Measurements from ENCODE around the gene UBXN11.

The UBXN11 gene, protein sequence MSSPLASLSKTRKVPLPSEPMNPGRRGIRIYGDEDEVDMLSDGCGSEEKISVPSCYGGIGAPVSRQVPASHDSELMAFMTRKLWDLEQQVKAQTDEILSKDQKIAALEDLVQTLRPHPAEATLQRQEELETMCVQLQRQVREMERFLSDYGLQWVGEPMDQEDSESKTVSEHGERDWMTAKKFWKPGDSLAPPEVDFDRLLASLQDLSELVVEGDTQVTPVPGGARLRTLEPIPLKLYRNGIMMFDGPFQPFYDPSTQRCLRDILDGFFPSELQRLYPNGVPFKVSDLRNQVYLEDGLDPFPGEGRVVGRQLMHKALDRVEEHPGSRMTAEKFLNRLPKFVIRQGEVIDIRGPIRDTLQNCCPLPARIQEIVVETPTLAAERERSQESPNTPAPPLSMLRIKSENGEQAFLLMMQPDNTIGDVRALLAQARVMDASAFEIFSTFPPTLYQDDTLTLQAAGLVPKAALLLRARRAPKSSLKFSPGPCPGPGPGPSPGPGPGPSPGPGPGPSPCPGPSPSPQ

DNA sequence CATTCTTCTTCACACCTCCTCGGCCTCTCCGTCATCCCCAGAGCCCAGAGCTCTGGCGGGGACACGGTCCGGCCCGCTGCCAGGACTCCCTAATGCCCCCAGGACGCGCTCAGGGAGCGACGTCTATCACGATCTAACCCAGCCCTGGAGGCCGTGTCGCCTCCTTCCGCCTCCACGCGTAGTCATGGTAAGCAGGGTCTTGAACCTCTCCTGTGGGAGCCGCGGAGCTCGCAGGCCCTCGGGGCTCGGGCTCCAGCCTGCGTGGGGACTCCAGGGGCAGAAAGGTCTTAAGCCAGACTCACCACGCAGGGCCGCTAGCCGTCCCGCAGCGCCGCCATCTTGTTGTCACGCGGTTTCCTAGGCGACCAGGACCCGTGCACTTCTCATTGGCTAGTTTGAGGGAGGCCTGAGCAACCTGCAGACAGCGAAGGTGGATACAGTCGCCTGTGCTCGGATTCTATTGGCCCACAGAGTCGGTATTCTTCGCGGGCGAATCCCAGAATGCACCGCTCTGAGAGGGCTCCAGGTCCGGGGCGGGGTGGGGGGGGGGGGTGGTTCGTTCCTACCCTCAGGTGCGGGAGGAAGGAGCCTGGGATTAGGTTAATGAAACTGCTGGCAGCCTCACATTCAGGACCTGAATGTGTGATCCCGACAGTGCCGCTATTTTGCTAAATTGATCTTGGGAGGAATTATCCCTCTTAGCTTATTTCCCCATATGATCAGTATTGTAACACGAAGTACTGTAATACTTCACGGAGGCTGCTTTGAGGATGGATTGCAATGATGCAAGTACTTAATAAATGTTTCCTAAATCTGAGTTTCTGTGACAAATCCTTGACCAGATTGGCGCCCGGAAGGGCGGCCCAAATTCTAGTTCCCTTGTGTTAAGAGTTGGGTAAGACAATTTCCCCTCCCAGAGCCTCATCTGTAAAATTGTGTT lies at the start of gene UBXN11:
Gene UBXN11 (minus strand): TSS at position 347 of the 940 bp plus-strand sequence. CDS start 3,753 bp downstream, outside the sequence.
- Histone ChIP-seq H3K4me3 (ENCODE audit: insufficient read length, low read depth) (peak within 1 kb of the TSS; percentile 99), H3K4me1 (ENCODE audit: insufficient read depth, insufficient read length) (peaks cover 5% of the 10 kb centered on the region), H3K9me3 (ENCODE audit: insufficient read depth, low read length) (no peaks in the 10 kb centered on the region), H3K9ac (ENCODE audit: insufficient read length, low read depth) (peak within 1 kb of the TSS; percentile 95), H3K36me3 (ENCODE audit: insufficient read depth, insufficient read length, low read length) (peaks cover 3% of the 10 kb centered on the region), H3K27me3 (ENCODE audit: insufficient read depth, insufficient read length) (no peaks in the 10 kb centered on the region)
- DNase-seq (ENCODE audit: low read depth, low spot score), result peak; percentile 99
- TF ChIP-seq SUZ12 (IDR thresholded peaks at IDR 0.05; ENCODE audit: extremely low read depth, insufficient read depth, insufficient read length) (no peak), ZNF274 (IDR thresholded peaks at IDR 0.05; ENCODE audit: low read depth, low read length) (no peak), YY1 (IDR thresholded peaks at IDR 0.05; ENCODE audit: insufficient read depth, insufficient read length) (peak; percentile 93)

DNA sequence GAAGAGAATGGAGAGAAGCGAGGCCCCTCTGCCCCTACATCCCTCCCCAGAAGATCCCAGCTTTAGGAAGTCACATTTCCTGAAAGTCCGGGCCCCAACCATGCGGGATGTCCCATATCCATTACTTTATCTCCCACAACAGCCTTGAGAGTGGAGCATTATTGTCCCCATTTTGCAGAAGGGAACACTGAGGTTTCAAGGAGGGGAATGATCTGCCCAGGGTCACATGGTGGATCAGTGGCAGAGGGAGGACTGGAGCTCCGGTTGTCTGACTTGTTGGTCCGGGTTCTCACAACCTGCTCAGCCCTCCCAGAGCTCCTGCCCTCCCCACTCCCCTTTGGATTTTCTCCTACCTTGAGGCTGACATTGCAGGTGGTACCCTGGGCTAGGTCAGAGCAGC lies 49.7 kb upstream of the UBXN11 start:
- Histone ChIP-seq H3K27me3 (ENCODE audit: insufficient read depth, insufficient read length) (peaks cover 25% of the 10 kb centered on the region), H3K4me1 (ENCODE audit: insufficient read depth, insufficient read length) (peaks cover 48% of the 10 kb centered on the region), H3K9me3 (ENCODE audit: insufficient read depth, low read length) (no peaks in the 10 kb centered on the region), H3K9ac (ENCODE audit: insufficient read length, low read depth) (peak overlapping the region; percentile 3), H3K36me3 (ENCODE audit: insufficient read depth, insufficient read length, low read length) (no peaks in the 10 kb centered on the region), H3K4me3 (ENCODE audit: insufficient read length, low read depth) (no peak overlapping the region)
- TF ChIP-seq YY1 (IDR thresholded peaks at IDR 0.05; ENCODE audit: insufficient read depth, insufficient read length) (no peak), SUZ12 (IDR thresholded peaks at IDR 0.05; ENCODE audit: extremely low read depth, insufficient read depth, insufficient read length) (no peak), ZNF274 (IDR thresholded peaks at IDR 0.05; ENCODE audit: low read depth, low read length) (no peak)
- DNase-seq (ENCODE audit: low read depth, low spot score), result no peak

DNA sequence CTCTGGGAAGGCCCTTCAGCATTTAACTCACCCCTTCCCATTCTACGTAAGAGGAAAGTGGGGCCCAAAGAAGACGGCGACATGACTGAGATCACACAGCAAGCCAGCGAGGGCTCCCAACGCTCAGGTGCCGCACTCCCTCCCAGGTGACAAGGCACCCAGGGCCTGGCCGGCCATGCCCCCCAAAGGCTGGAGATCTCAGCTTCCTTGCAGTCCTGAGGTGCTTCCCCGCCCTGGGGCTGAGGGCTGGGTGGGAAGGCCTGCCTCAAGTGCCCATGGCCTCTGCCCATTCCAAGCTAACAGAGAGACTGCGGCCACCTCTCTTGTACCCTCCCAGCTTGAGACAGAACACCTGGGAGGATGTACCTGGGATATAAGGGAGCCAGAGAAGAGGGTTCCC lies 48.5 kb upstream of the UBXN11 start:
- Histone ChIP-seq H3K36me3 (ENCODE audit: insufficient read depth, insufficient read length, low read length) (no peaks in the 10 kb centered on the region), H3K4me1 (ENCODE audit: insufficient read depth, insufficient read length) (peaks cover 48% of the 10 kb centered on the region), H3K9me3 (ENCODE audit: insufficient read depth, low read length) (no peaks in the 10 kb centered on the region), H3K27me3 (ENCODE audit: insufficient read depth, insufficient read length) (peaks cover 14% of the 10 kb centered on the region), H3K9ac (ENCODE audit: insufficient read length, low read depth) (no peak overlapping the region), H3K4me3 (ENCODE audit: insufficient read length, low read depth) (no peak overlapping the region)
- no peak for TF ChIP-seq SUZ12 (IDR thresholded peaks at IDR 0.05; ENCODE audit: extremely low read depth, insufficient read depth, insufficient read length)
- TF ChIP-seq ZNF274 (IDR thresholded peaks at IDR 0.05; ENCODE audit: low read depth, low read length), result no peak
- TF ChIP-seq YY1 (IDR thresholded peaks at IDR 0.05; ENCODE audit: insufficient read depth, insufficient read length), result no peak
- DNase-seq (ENCODE audit: low read depth, low spot score), result no peak

DNA sequence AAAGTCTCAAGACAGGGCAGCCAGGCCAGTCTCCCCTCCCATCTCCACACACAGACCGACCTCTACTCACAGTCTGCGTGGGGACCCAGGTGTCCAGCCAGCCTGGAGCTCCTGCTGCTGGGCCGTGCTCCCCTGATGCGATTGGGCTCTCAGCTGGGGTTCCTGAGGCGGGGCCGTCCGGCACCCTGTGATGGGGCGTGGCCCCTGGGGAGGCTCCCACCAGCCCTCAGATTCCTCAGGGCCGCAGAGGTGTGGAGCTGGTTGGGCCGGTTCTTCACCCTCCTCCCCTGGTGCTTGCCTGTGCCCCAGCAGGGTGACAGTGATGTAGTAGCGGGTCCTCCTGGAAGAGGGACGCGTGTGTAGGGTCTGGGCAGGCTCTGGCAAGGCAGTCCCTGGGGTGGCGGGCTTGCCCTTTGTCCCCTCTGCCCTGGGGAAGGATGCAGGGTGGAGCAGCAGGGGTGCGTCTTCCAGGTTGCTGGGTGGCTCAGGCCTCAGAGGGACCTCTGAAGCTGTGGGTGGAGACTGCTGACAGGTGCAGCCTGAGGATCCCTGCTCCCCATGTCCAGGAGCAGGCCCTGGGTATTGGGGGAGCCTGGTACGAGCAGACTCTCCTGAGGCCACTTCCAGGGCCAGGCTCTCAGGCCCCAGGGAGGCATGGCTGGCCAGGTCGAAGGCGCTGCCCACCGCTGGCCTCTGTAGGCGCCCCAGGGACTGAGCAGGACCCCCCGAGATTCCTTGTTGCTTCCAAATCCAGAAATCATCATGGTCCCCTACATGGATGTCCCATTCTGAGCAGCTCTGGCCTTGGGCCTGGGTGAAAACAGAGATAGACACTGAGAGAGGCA lies 47.8 kb upstream of the UBXN11 start, which contains the start of gene CRYBG2:
Gene CRYBG2 (minus strand): TSS at position 155 of the 845 bp plus-strand sequence. CDS start 7,473 bp downstream, outside the sequence.
- peaks cover 7% of the 10 kb centered on the region for H3K27me3 ChIP-seq (ENCODE audit: insufficient read depth, insufficient read length)
- H3K4me3 ChIP-seq (ENCODE audit: insufficient read length, low read depth), result no peak within 1 kb of the TSS
- no peak for DNase-seq (ENCODE audit: low read depth, low spot score)
- peak within 1 kb of the TSS; percentile 18 for H3K9ac ChIP-seq (ENCODE audit: insufficient read length, low read depth)
- no peak for TF ChIP-seq SUZ12 (IDR thresholded peaks at IDR 0.05; ENCODE audit: extremely low read depth, insufficient read depth, insufficient read length)
- H3K36me3 ChIP-seq (ENCODE audit: insufficient read depth, insufficient read length, low read length), result no peaks in the 10 kb centered on the region
- peaks cover 51% of the 10 kb centered on the region for H3K4me1 ChIP-seq (ENCODE audit: insufficient read depth, insufficient read length)
- no peaks in the 10 kb centered on the region for H3K9me3 ChIP-seq (ENCODE audit: insufficient read depth, low read length)

DNA sequence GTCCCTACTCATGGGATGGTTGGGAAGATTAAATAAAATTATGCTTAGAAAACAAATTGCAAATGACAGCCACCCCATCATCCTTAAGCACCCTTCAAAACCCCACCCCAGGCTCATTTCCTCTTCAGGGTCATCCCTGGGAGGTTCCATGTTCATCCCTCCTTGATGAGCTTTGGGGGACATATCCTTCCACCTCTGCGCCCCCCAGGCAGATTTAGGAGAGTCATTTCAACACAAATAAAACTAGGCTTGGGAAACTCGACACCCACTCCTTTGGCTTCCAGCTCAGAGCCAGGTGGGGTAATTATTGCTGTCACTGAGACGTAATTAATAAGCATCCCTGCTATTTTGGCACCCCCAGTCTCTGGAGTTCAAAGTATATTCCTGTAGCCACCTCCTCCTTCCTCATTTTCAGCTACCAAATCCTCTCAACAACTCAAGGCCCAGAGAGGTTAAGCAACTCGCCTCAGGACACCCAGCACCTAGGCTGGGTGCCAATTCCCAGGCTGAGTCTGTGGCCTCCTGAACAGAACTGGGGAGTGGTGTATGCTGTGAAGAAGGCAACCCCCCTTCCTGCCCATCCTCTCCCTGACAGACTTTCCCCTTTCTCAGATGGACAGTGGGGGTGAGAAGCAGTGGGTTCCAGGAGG lies 46.9 kb upstream of the UBXN11 start:
- TF ChIP-seq ZNF274 (IDR thresholded peaks at IDR 0.05; ENCODE audit: low read depth, low read length) (no peak), YY1 (IDR thresholded peaks at IDR 0.05; ENCODE audit: insufficient read depth, insufficient read length) (no peak), SUZ12 (IDR thresholded peaks at IDR 0.05; ENCODE audit: extremely low read depth, insufficient read depth, insufficient read length) (no peak)
- H3K4me1 ChIP-seq (ENCODE audit: insufficient read depth, insufficient read length), result peaks cover 49% of the 10 kb centered on the region
- H3K4me3 ChIP-seq (ENCODE audit: insufficient read length, low read depth), result no peak overlapping the region
- peak overlapping the region; percentile 12 for H3K9ac ChIP-seq (ENCODE audit: insufficient read length, low read depth)
- H3K27me3 ChIP-seq (ENCODE audit: insufficient read depth, insufficient read length), result no peaks in the 10 kb centered on the region
- no peaks in the 10 kb centered on the region for H3K9me3 ChIP-seq (ENCODE audit: insufficient read depth, low read length)
- DNase-seq (ENCODE audit: low read depth, low spot score), result no peak
- no peaks in the 10 kb centered on the region for H3K36me3 ChIP-seq (ENCODE audit: insufficient read depth, insufficient read length, low read length)

DNA sequence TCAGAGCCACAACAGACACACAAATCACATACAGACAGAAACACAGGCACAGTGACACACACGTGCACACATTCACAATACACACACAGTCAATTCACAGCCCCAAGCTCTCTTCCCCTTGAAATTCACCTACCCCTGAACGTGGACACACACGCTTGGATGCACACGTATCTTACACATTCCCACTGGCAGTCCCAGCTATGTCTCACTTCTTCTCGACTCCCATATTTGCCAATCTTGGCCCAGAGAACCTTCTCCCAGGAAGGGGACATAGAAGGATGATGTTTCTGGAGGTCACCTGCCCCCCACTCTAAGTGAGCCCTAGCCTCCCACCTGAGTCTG lies 45.9 kb upstream of the UBXN11 start:
- Histone ChIP-seq H3K9me3 (ENCODE audit: insufficient read depth, low read length) (no peaks in the 10 kb centered on the region), H3K36me3 (ENCODE audit: insufficient read depth, insufficient read length, low read length) (no peaks in the 10 kb centered on the region), H3K4me3 (ENCODE audit: insufficient read length, low read depth) (no peak overlapping the region), H3K4me1 (ENCODE audit: insufficient read depth, insufficient read length) (peaks cover 47% of the 10 kb centered on the region), H3K27me3 (ENCODE audit: insufficient read depth, insufficient read length) (no peaks in the 10 kb centered on the region), H3K9ac (ENCODE audit: insufficient read length, low read depth) (peak overlapping the region; percentile 14)
- no peak for DNase-seq (ENCODE audit: low read depth, low spot score)
- no peak for TF ChIP-seq ZNF274 (IDR thresholded peaks at IDR 0.05; ENCODE audit: low read depth, low read length)
